DOHH2 (cell line): ENCODE results near the gene CEP295NL.

Experiments
- H3F3A ChIP-seq: fragments of 200-600 bp; sonication (generic), shearing (Covaris generic); 2 replicates; pipeline ENCODE4 v1.6.0; 2016; ENCODE audit warnings: antibody characterized with exemption, mild to moderate bottlenecking; ENCODE audit not compliant: control insufficient read depth, insufficient read depth
- H3K27ac ChIP-seq: fragments of 200-600 bp; sonication (generic); 2 replicates; pipeline ENCODE4 v1.5.1; 2014; ENCODE audit warnings: low read depth, mild to moderate bottlenecking, low read length, moderate library complexity
- H3K27me3 ChIP-seq: fragments of 200-600 bp; sonication (generic); 2 replicates; pipeline ENCODE4 v1.6.1; 2014; ENCODE audit warnings: mild to moderate bottlenecking, low read length, mixed read lengths; ENCODE audit not compliant: control insufficient read depth
- H3K36me3 ChIP-seq: fragments of 200-600 bp; sonication (generic); 2 replicates; pipeline ENCODE4 v1.6.1; 2014; ENCODE audit warnings: mild to moderate bottlenecking, low read length, moderate library complexity, mixed read lengths; ENCODE audit not compliant: control insufficient read depth
- H3K4me1 ChIP-seq: fragments of 200-600 bp; sonication (generic); 2 replicates; pipeline ENCODE4 v1.6.1; 2014; ENCODE audit warnings: mild to moderate bottlenecking, low read length, mixed read lengths; ENCODE audit not compliant: control insufficient read depth
- H3K4me2 ChIP-seq: fragments of 200-600 bp; sonication (generic); 2 replicates; pipeline ENCODE4 v1.6.0; 2014; ENCODE audit warnings: mild to moderate bottlenecking, low read length, moderate library complexity
- H3K4me3 ChIP-seq: fragments of 200-600 bp; sonication (generic); 2 replicates; pipeline ENCODE4 v1.5.1; 2014; ENCODE audit warnings: mild to moderate bottlenecking, low read length, mixed read lengths
- H3K79me2 ChIP-seq: fragments of 200-600 bp; sonication (generic); 2 replicates; pipeline ENCODE4 v1.6.1; 2014; ENCODE audit warnings: mild to moderate bottlenecking, low read length, mixed read lengths; ENCODE audit not compliant: control insufficient read depth
- H3K9me2 ChIP-seq: fragments of 200-600 bp; sonication (generic); replicated peaks from 2 replicates; pipeline ENCODE4 v1.6.1; 2014; ENCODE audit warnings: mild to moderate bottlenecking, low read length, mixed read lengths; ENCODE audit not compliant: control insufficient read depth
- H3K9me3 ChIP-seq: fragments of 200-600 bp; sonication (generic); 2 replicates; pipeline ENCODE4 v1.6.1; 2014; ENCODE audit warnings: antibody characterized with exemption, low read length, mixed read lengths; ENCODE audit not compliant: control insufficient read depth, insufficient read depth
- H4K20me1 ChIP-seq: fragments of 200-600 bp; sonication (generic); 2 replicates; pipeline ENCODE4 v1.6.0; 2014; ENCODE audit warnings: low read depth, mild to moderate bottlenecking, antibody characterized with exemption, low read length, moderate library complexity; ENCODE audit not compliant: control insufficient read depth, insufficient read depth
- EZH2phosphoT487 ChIP-seq: fragments of 200-600 bp; sonication (generic); IDR thresholded peaks from 2 replicates; pipeline ENCODE4 v1.6.1; 2017; ENCODE audit warnings: borderline replicate concordance, mild to moderate bottlenecking, antibody characterized with exemption, low read length, moderate library complexity, mixed read lengths
- TF ChIP-seq, protein P1 (sequence below): fragments of 200-600 bp; sonication (generic); IDR thresholded peaks from one replicate; pipeline ENCODE4 v1.5.1; 2014; ENCODE audit warnings: antibody characterized with exemption, mild to moderate bottlenecking, low read depth, low read length; ENCODE audit not compliant: poor library complexity, severe bottlenecking

Gene CEP295NL

DNA sequence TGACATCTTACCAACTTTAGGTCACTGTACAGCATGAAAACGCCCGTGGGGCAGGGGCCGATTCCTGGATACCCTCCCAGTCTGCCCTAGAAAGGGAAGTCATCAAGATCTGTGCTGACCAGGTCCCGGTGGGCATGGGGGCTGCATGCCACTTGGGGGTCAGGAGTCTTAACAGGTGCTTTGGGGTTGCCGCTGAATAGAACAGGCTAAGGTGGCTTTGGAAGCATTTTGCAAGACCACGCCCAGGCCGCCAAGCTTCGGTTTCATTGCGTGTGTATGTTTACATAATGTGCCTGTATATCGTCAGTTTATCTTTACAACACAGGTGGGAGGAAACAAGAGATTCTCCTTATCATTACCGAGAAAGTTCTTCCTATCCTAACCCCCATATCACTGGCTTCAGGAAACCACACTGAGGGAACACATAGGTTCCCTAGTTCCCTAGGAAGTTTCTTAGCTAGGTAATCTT is 49.0 kb downstream of the CEP295NL start:
- Histone ChIP-seq H3K4me2 (no peak overlapping the region), H3K79me2 (no peaks in the 10 kb centered on the region), H3K4me3 (no peak overlapping the region), H3K27me3 (no peaks in the 10 kb centered on the region), H3K9me3 (no peaks in the 10 kb centered on the region), H3F3A (no peaks in the 10 kb centered on the region), H4K20me1 (no peaks in the 10 kb centered on the region), H3K4me1 (no peaks in the 10 kb centered on the region), H3K27ac (no peak overlapping the region), H3K36me3 (no peaks in the 10 kb centered on the region), H3K9me2 (no peaks in the 10 kb centered on the region)
- TF ChIP-seq EZH2phosphoT487 = no peak
- TF ChIP-seq, protein P1, sequence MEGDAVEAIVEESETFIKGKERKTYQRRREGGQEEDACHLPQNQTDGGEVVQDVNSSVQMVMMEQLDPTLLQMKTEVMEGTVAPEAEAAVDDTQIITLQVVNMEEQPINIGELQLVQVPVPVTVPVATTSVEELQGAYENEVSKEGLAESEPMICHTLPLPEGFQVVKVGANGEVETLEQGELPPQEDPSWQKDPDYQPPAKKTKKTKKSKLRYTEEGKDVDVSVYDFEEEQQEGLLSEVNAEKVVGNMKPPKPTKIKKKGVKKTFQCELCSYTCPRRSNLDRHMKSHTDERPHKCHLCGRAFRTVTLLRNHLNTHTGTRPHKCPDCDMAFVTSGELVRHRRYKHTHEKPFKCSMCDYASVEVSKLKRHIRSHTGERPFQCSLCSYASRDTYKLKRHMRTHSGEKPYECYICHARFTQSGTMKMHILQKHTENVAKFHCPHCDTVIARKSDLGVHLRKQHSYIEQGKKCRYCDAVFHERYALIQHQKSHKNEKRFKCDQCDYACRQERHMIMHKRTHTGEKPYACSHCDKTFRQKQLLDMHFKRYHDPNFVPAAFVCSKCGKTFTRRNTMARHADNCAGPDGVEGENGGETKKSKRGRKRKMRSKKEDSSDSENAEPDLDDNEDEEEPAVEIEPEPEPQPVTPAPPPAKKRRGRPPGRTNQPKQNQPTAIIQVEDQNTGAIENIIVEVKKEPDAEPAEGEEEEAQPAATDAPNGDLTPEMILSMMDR = no peak

DNA sequence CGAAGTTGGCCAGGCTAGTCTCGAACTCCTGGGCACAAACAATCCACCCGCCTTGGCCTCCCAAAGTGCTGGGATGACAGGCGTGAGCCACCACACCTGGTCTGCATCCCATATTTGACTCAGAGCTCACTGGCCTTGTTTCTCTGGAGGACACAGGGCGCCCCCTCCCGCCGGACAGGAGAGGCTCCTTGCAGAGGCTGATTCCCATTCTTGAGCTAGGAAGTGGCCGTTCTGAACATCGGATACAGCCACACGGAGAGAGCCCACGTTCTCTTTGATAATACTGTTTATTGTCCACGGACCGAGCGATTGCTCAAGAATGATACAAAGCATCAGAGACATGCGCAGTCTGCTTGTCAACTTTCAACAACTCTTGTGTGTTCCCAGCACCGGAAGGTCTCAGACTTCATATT is 50.3 kb downstream of the CEP295NL start:
- no peaks in the 10 kb centered on the region for H3K9me3 ChIP-seq
- H3K4me2 ChIP-seq = no peak overlapping the region
- H3K9me2 ChIP-seq = no peaks in the 10 kb centered on the region
- H3K4me1 ChIP-seq = no peaks in the 10 kb centered on the region
- no peaks in the 10 kb centered on the region for H3K27me3 ChIP-seq
- no peaks in the 10 kb centered on the region for H4K20me1 ChIP-seq
- no peaks in the 10 kb centered on the region for H3F3A ChIP-seq
- no peaks in the 10 kb centered on the region for H3K79me2 ChIP-seq
- TF ChIP-seq, protein P1 = no peak
- TF ChIP-seq EZH2phosphoT487 = no peak
- no peaks in the 10 kb centered on the region for H3K36me3 ChIP-seq
- no peak overlapping the region for H3K27ac ChIP-seq
- no peak overlapping the region for H3K4me3 ChIP-seq

DNA sequence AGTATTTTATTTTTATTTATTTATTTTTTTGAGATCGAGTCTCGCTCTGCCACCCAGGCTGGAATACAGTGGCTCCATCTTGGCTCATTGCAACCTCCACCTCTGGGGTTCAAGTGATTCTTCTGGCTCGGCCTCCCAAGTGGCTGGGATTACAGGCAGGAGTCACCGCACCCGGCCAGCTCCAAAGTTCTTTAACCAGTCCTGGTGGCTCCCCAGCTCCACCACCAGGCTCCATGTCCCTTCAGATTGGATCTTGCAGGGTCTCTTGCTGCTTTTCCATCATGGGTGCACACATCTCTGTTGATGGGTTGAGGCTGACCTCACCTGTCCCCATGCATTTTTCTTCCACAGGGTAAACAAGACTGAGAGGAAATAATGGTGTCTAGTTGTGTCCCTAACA is 54.0 kb downstream of the CEP295NL start:
- no peaks in the 10 kb centered on the region for H4K20me1 ChIP-seq
- no peaks in the 10 kb centered on the region for H3K27me3 ChIP-seq
- H3K9me3 ChIP-seq = no peaks in the 10 kb centered on the region
- no peaks in the 10 kb centered on the region for H3F3A ChIP-seq
- H3K4me1 ChIP-seq = no peaks in the 10 kb centered on the region
- H3K36me3 ChIP-seq = no peaks in the 10 kb centered on the region
- no peak overlapping the region for H3K27ac ChIP-seq
- H3K4me2 ChIP-seq = no peak overlapping the region
- H3K4me3 ChIP-seq = no peak overlapping the region
- H3K79me2 ChIP-seq = no peaks in the 10 kb centered on the region
- TF ChIP-seq, protein P1 = no peak
- TF ChIP-seq EZH2phosphoT487 = no peak
- H3K9me2 ChIP-seq = no peaks in the 10 kb centered on the region
